GM12878 (cell line): ENCODE measurements around the gene MYH6. TPM values are rescaled to one million over a fixed set of nuclear protein-coding genes. Genes with fewer than 3 reads are reported as not detected.

Source experiments
- ATAC-seq: fragments of 200-7000 bp; cut with Tn5 transposase; 3 replicates; pipeline ENCODE4 v1.9.1; 2020; ENCODE audit warnings: mild to moderate bottlenecking, moderate library complexity
- BruUV-seq: library from RNA; stranded (reverse); fragments of 400-500 nt; replicated peaks from 2 replicates; lab custom pipeline; 2021; lab: Mats Ljungman, UMichigan
- CTCF ChIA-PET: fragments of 300-600 bp; sonication (Branson Sonifier 250); formaldehyde crosslinking; extraction: SDS; loops from one replicate; lab custom pipeline; 2021; ENCODE audit warnings: inconsistent platforms; lab: Yijun Ruan, JAX
- POLR2A ChIA-PET: fragments of 350-600 bp; formaldehyde crosslinking; extraction: SDS; loops from one replicate; lab custom pipeline; 2021; ENCODE audit warnings: inconsistent platforms; lab: Charles Lee
- RAD21 ChIA-PET: fragments of 300-600 bp; sonication (Branson Sonifier 250); formaldehyde crosslinking; loops from one replicate; lab custom pipeline; 2023; ENCODE audit warnings: antibody characterized with exemption; ENCODE audit not compliant: unreplicated experiment; lab: Charles Lee
- SMC1A ChIA-PET: fragments of 300-600 bp; sonication (Branson Sonifier 250); formaldehyde crosslinking; loops from one replicate; lab custom pipeline; 2023; ENCODE audit not compliant: unreplicated experiment, uncharacterized antibody; lab: Charles Lee
- DNase-seq: peaks from one replicate; pipeline ENCODE4 v3.0.0-alpha.2; 2011; ENCODE audit warnings: low read depth, low spot score
- FAIRE-seq: peaks from 3 replicates; lab custom pipeline; 2011; peaks lifted over from hg19 to GRCh38; lab: Jason Lieb, UNC
- H2AFZ ChIP-seq: 2 replicates; pipeline ENCODE4 v1.6.0; 2011; ENCODE audit warnings: low read depth, low read length, control low read depth; ENCODE audit not compliant: control insufficient read depth
- H3K27ac ChIP-seq: 2 replicates; pipeline ENCODE4 v1.5.1; 2011; ENCODE audit warnings: control low read depth; ENCODE audit not compliant: control insufficient read depth, insufficient read depth
- H3K27me3 ChIP-seq, 2 experiments: replicated peaks in 1 of 2; 2 replicates each; pipeline versions ENCODE4 v1.6.0 to v1.6.1; 2011; ENCODE audit warnings: low read length in 1 of 2; ENCODE audit not compliant: control insufficient read depth in 2 of 2, insufficient read depth in 2 of 2
- H3K36me3 ChIP-seq, 2 experiments: 2 replicates each; pipeline ENCODE4 v1.5.1; 2011; ENCODE audit warnings: low read length in 1 of 2; ENCODE audit not compliant: control insufficient read depth in 2 of 2, insufficient read depth in 2 of 2
- H3K4me1 ChIP-seq: 2 replicates; pipeline ENCODE4 v1.6.1; 2011; ENCODE audit warnings: mild to moderate bottlenecking, low read length, moderate library complexity, mixed read lengths; ENCODE audit not compliant: control insufficient read depth, insufficient read depth
- H3K4me2 ChIP-seq: 2 replicates; pipeline ENCODE4 v1.6.0; 2011; ENCODE audit warnings: control low read depth; ENCODE audit not compliant: control insufficient read depth, insufficient read depth
- H3K4me3 ChIP-seq: fragments of 200-600 bp; sonication (generic); 2 replicates; pipeline ENCODE4 v1.5.1; 2016
- H3K79me2 ChIP-seq: 2 replicates; pipeline ENCODE4 v1.6.0; 2011; ENCODE audit warnings: low read length; ENCODE audit not compliant: control insufficient read depth, insufficient read depth
- H3K9ac ChIP-seq: 2 replicates; pipeline ENCODE4 v1.8.0; 2011; ENCODE audit warnings: low read length, control low read depth, mixed read lengths; ENCODE audit not compliant: control insufficient read depth, insufficient read depth
- H3K9me3 ChIP-seq: replicated peaks from 3 replicates; pipeline ENCODE4 v1.5.1; 2011; ENCODE audit warnings: mild to moderate bottlenecking, low read length; ENCODE audit not compliant: control insufficient read depth, insufficient read depth
- H4K20me1 ChIP-seq: 2 replicates; pipeline ENCODE4 v1.6.0; 2011; ENCODE audit not compliant: control insufficient read depth, insufficient read depth
- BHLHE40 ChIP-seq, 2 experiments: fragments of 450-650 bp in 1 of 2; IDR thresholded peaks; 2 replicates each; pipeline ENCODE4 v1.6.1; 2011 to 2017; ENCODE audit warnings: low read depth in 2 of 2, borderline replicate concordance in 1 of 2, improper control_type of control experiment in 1 of 2, low read length in 1 of 2, mild to moderate bottlenecking in 1 of 2
- BRCA1 ChIP-seq: IDR thresholded peaks from 2 replicates; pipeline ENCODE4 v1.6.1; 2011; ENCODE audit warnings: low read depth, low read length, improper control_type of control experiment
- CBX5 ChIP-seq: sonication (generic); IDR thresholded peaks from 2 replicates; pipeline ENCODE4 v1.6.1; 2016; ENCODE audit warnings: low read depth, moderate library complexity, mild to moderate bottlenecking, inconsistent platforms
- CREB1 ChIP-seq: IDR thresholded peaks from 2 replicates; pipeline ENCODE4 v1.6.1; 2012; ENCODE audit warnings: low read depth, mild to moderate bottlenecking, inconsistent platforms
- GABPA ChIP-seq: IDR thresholded peaks from 2 replicates; pipeline ENCODE4 v1.6.1; 2014; ENCODE audit warnings: antibody characterized with exemption, low read depth, mild to moderate bottlenecking, inconsistent platforms
- KDM1A ChIP-seq: fragments of 200-600 bp; sonication (generic); IDR thresholded peaks from 2 replicates; pipeline ENCODE4 v1.6.1; 2016; ENCODE audit warnings: borderline replicate concordance
- MYC ChIP-seq: IDR thresholded peaks from 2 replicates; pipeline ENCODE4 v1.6.1; 2011; ENCODE audit warnings: mild to moderate bottlenecking, low read length, moderate library complexity, inconsistent platforms; ENCODE audit not compliant: insufficient read depth, insufficient replicate concordance, insufficient read length, severe bottlenecking
- NFYB ChIP-seq: IDR thresholded peaks from 2 replicates; pipeline ENCODE4 v1.6.1; 2011; ENCODE audit warnings: low read depth, mild to moderate bottlenecking, low read length, improper control_type of control experiment, moderate library complexity; ENCODE audit not compliant: insufficient read depth
- PAX5 ChIP-seq: IDR thresholded peaks from 2 replicates; pipeline ENCODE4 v1.6.1; 2011; ENCODE audit warnings: low read depth, low read length, borderline replicate concordance
- SMARCA5 ChIP-seq: fragments of 450-650 bp; IDR thresholded peaks from 2 replicates; pipeline ENCODE4 v1.6.1; 2017; ENCODE audit warnings: mild to moderate bottlenecking
- WGBS: methylation state at CpG from one replicate; pipeline ENCODE4 v1.1.6; 2016; ENCODE audit warnings: low lambda C conversion rate; ENCODE audit not compliant: insufficient replicate concordance, insufficient coverage; ENCODE audit errors: missing lambda C conversion rate; 5-methylcytosine and 5-hydroxymethylcytosine counted together
- in situ Hi-C: fragments of 300-500 bp; cut with MboI; formaldehyde crosslinking; loops from 9 replicates; pipeline ENCODE4 v1.14.3; 2018; ENCODE audit warnings: mixed read lengths
- intact Hi-C: fragments of 100-400 bp; cut with micrococcal nuclease; formaldehyde crosslinking; loops from one replicate; pipeline ENCODE4 v1.14.2; 2022; ENCODE audit not compliant: unreplicated experiment
- polyA plus RNA-seq, 11 experiments: library from polyadenylated mRNA; depleted of rRNA in 4 of 11; unstranded in 6 of 11; stranded (reverse) in 5 of 11; fragments of >200 nt; fragmentation: Nextera tagmentation in 4 of 11; fragmentation: Illumina TruSeq in 1 of 11; extraction: Ambion mirVana in 4 of 11; extraction: Trizol in 1 of 11; gene quantifications; 1 replicate in 1 of 11; 2 replicates in 10 of 11; pipeline versions ENCODE4 v1.2.1 to v1.2.3, GENCODE V29; 2011 to 2016; ENCODE audit warnings: inconsistent platforms in 2 of 11, missing spikeins in 2 of 11, low read depth in 1 of 11
- total RNA-seq, 4 experiments: library from RNA; depleted of rRNA in 3 of 4; stranded (reverse); fragments of >200 nt in 3 of 4; fragmentation: Illumina TruSeq in 1 of 4; extraction: Trizol in 1 of 4; gene quantifications; 2 replicates each; pipeline versions ENCODE4 v1.2.1 to v1.2.3, GENCODE V29; 2013 to 2021
- TF ChIP-seq, protein P1 (sequence below), 3 experiments: IDR thresholded peaks in 2 of 3; conservative IDR thresholded peaks in 1 of 3; 2 replicates each; pipeline ENCODE4 v1.5.1; 2011; ENCODE audit warnings: low read depth in 3 of 3, low read length in 3 of 3, mild to moderate bottlenecking in 3 of 3, control low read depth in 2 of 3, moderate library complexity in 2 of 3, inconsistent platforms in 1 of 3, mixed read lengths in 1 of 3; ENCODE audit not compliant: control insufficient read depth in 2 of 3, insufficient read depth in 1 of 3; ENCODE audit errors: extremely low read depth in 1 of 3
- TF ChIP-seq, protein P2 (sequence below): IDR thresholded peaks from 2 replicates; pipeline ENCODE4 v1.6.1; 2011; ENCODE audit warnings: low read depth, low read length, improper control_type of control experiment, borderline replicate concordance
- TF ChIP-seq, protein P3 (sequence below): fragments of 450-650 bp; IDR thresholded peaks from 2 replicates; pipeline ENCODE4 v1.6.1; 2017; ENCODE audit warnings: mild to moderate bottlenecking, moderate library complexity
- TF ChIP-seq, protein P4 (sequence below): fragments of 450-650 bp; IDR thresholded peaks from 2 replicates; pipeline ENCODE4 v1.6.1; 2016; ENCODE audit warnings: mild to moderate bottlenecking

Gene MYH6
- total and polyA plus RNA-seq, 10 of the 15 experiments (the other 5 are each of a cell fraction or from before 2014, with no cell fraction given), result 0.01 to 0.84 (median 0.05) TPM; not detected in 7

DNA sequence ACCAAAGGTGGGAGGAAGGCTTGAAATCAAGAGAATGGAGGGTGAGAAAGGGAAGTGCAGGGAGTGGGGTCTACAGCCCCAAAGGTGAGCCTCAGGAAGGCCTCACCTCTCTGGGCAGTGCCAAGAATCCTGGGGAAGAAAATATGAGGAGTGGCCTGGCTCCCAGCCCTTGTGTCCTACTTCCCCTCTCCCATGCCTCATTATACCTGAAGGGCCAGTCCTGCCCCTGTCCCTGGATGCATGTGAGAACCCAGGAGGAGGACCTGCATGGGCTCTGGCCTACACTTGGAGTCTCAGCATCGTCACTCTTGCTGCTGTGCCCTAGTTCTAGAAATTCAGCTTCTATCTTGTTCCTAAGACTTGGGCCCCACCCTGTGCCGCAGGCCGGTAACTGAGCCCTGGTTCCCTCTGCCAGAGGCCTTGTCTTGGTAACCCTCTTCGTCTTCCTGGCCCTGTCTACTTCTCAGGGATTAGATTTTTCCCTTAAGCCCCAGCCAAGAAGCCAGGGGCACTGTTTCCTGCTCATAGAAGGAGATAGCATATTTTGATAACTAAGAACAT, 38.3 kb upstream of the MYH6 start:
- Histone ChIP-seq H3K4me2 (no peak overlapping the region), H3K79me2 (no peaks in the 10 kb centered on the region), H3K4me1 (peaks cover 26% of the 10 kb centered on the region), H2AFZ (no peak overlapping the region), H3K27me3 (no peaks in the 10 kb centered on the region; a peak in 1 of 4 replicates), H3K9me3 (no peaks in the 10 kb centered on the region; the same call in 2 of the 3 replicates), H4K20me1 (no peaks in the 10 kb centered on the region), H3K4me3 (no peak overlapping the region), H3K9ac (no peak overlapping the region), H3K36me3 (no peaks in the 10 kb centered on the region), H3K27ac (no peak overlapping the region)
- ChIA-PET RAD21 (no interaction called here), CTCF (interaction anchor here (0.9 to 1.6 kb wide), 3 partner anchors 22 to 66 kb away, joined by 3 to 4 read pairs (median 3); no protein-coding TSS in a partner anchor), POLR2A (no interaction called here), SMC1A (no interaction called here)
- no peak for DNase-seq
- intact Hi-C loops (no loop called here), in situ Hi-C loops (no loop called here)
- FAIRE-seq, result no peak
- WGBS, result 44% methylated on average over 4 of the region's 4 CpGs
- ATAC-seq, result no peak
- BruUV-seq, result no TSS peak
- TF ChIP-seq PAX5, result no peak
- TF ChIP-seq, protein P1, sequence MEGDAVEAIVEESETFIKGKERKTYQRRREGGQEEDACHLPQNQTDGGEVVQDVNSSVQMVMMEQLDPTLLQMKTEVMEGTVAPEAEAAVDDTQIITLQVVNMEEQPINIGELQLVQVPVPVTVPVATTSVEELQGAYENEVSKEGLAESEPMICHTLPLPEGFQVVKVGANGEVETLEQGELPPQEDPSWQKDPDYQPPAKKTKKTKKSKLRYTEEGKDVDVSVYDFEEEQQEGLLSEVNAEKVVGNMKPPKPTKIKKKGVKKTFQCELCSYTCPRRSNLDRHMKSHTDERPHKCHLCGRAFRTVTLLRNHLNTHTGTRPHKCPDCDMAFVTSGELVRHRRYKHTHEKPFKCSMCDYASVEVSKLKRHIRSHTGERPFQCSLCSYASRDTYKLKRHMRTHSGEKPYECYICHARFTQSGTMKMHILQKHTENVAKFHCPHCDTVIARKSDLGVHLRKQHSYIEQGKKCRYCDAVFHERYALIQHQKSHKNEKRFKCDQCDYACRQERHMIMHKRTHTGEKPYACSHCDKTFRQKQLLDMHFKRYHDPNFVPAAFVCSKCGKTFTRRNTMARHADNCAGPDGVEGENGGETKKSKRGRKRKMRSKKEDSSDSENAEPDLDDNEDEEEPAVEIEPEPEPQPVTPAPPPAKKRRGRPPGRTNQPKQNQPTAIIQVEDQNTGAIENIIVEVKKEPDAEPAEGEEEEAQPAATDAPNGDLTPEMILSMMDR (IDR thresholded peaks at IDR 0.05 in 2 of 3, conservative IDR thresholded peaks at IDR 0.05 in 1 of 3; ENCODE audit: control insufficient read depth in 2 of 3, extremely low read depth in 1 of 3, insufficient read depth in 1 of 3, low read depth in 3 of 3, low read length in 3 of 3), result no peak
- no peak for TF ChIP-seq BRCA1
- TF ChIP-seq GABPA, result no peak
- TF ChIP-seq, protein P2, sequence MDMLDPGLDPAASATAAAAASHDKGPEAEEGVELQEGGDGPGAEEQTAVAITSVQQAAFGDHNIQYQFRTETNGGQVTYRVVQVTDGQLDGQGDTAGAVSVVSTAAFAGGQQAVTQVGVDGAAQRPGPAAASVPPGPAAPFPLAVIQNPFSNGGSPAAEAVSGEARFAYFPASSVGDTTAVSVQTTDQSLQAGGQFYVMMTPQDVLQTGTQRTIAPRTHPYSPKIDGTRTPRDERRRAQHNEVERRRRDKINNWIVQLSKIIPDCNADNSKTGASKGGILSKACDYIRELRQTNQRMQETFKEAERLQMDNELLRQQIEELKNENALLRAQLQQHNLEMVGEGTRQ, result no peak
- no peak for TF ChIP-seq NFYB
- TF ChIP-seq BHLHE40 (IDR thresholded peaks at IDR 0.05; ENCODE audit: borderline replicate concordance in 1 of 2, low read depth in 2 of 2, low read length in 1 of 2), result no peak
- TF ChIP-seq KDM1A, result no peak
- TF ChIP-seq, protein P3, sequence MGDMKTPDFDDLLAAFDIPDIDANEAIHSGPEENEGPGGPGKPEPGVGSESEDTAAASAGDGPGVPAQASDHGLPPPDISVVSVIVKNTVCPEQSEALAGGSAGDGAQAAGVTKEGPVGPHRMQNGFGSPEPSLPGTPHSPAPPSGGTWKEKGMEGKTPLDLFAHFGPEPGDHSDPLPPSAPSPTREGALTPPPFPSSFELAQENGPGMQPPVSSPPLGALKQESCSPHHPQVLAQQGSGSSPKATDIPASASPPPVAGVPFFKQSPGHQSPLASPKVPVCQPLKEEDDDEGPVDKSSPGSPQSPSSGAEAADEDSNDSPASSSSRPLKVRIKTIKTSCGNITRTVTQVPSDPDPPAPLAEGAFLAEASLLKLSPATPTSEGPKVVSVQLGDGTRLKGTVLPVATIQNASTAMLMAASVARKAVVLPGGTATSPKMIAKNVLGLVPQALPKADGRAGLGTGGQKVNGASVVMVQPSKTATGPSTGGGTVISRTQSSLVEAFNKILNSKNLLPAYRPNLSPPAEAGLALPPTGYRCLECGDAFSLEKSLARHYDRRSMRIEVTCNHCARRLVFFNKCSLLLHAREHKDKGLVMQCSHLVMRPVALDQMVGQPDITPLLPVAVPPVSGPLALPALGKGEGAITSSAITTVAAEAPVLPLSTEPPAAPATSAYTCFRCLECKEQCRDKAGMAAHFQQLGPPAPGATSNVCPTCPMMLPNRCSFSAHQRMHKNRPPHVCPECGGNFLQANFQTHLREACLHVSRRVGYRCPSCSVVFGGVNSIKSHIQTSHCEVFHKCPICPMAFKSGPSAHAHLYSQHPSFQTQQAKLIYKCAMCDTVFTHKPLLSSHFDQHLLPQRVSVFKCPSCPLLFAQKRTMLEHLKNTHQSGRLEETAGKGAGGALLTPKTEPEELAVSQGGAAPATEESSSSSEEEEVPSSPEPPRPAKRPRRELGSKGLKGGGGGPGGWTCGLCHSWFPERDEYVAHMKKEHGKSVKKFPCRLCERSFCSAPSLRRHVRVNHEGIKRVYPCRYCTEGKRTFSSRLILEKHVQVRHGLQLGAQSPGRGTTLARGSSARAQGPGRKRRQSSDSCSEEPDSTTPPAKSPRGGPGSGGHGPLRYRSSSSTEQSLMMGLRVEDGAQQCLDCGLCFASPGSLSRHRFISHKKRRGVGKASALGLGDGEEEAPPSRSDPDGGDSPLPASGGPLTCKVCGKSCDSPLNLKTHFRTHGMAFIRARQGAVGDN, result no peak
- TF ChIP-seq CREB1, result no peak
- no peak for TF ChIP-seq MYC
- TF ChIP-seq, protein P4, sequence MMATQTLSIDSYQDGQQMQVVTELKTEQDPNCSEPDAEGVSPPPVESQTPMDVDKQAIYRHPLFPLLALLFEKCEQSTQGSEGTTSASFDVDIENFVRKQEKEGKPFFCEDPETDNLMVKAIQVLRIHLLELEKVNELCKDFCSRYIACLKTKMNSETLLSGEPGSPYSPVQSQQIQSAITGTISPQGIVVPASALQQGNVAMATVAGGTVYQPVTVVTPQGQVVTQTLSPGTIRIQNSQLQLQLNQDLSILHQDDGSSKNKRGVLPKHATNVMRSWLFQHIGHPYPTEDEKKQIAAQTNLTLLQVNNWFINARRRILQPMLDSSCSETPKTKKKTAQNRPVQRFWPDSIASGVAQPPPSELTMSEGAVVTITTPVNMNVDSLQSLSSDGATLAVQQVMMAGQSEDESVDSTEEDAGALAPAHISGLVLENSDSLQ, result no peak
- TF ChIP-seq SMARCA5, result no peak
- no peak for TF ChIP-seq CBX5
